Endothelial cell of umbilical vein (primary cell): ENCODE data around the gene POU6F2.

ENCODE experiments used
- CTCF ChIP-seq, 2 donors: IDR thresholded peaks; 1 replicate in 1 of 2; 2 replicates in 1 of 2; pipeline ENCODE4 v1.5.1; 2011; ENCODE audit warnings: low read length in 2 of 2, mild to moderate bottlenecking in 2 of 2, moderate library complexity in 2 of 2, control low read depth in 1 of 2, inconsistent platforms in 1 of 2, low read depth in 1 of 2; ENCODE audit not compliant: insufficient read depth in 1 of 2; ENCODE audit errors: extremely low read depth in 1 of 2
- EZH2 ChIP-seq: IDR thresholded peaks from 2 replicates; pipeline ENCODE4 v1.6.1; 2012; ENCODE audit warnings: borderline replicate concordance, low read depth, mild to moderate bottlenecking, moderate library complexity, low read length, inconsistent platforms; ENCODE audit not compliant: severe bottlenecking
- POLR2A ChIP-seq: IDR thresholded peaks from 2 replicates; pipeline ENCODE4 v1.6.1; 2012; ENCODE audit warnings: low read depth, mild to moderate bottlenecking, control low read depth, low read length

GRCh38 chr7:39084349-39084748, 106.6 kb downstream of the POU6F2 start:
- TF ChIP-seq CTCF (IDR thresholded peaks at IDR 0.05; ENCODE audit: extremely low read depth in 1 of 2, insufficient read depth in 1 of 2, low read depth in 1 of 2, low read length in 2 of 2) (no peak), POLR2A (no peak), EZH2 (no peak)
